Effector memory CD4-positive, alpha-beta T cell (primary cell): ENCODE results near the gene TYK2.
"Not testable (repeated sequence)": the region's sequence is repeated elsewhere in the genome, so short reads cannot be mapped to it uniquely, and the experiment has no call there.

Experiments used
- DNase-seq, 3 donors: peaks; one replicate each; pipeline ENCODE4 v3.0.0-alpha.2; 2020
- H3K27ac ChIP-seq: 2 replicates; pipeline ENCODE4 v1.7.0; 2013; ENCODE audit warnings: mild to moderate bottlenecking, low read length, moderate library complexity; ENCODE audit not compliant: insufficient read depth, poor library complexity, severe bottlenecking
- H3K27me3 ChIP-seq: replicated peaks from 2 replicates; pipeline ENCODE4 v1.7.0; 2013; ENCODE audit warnings: mild to moderate bottlenecking, low read length; ENCODE audit not compliant: insufficient read depth, control insufficient read depth, poor library complexity, severe bottlenecking
- H3K36me3 ChIP-seq: 2 replicates; pipeline ENCODE4 v1.7.0; 2013; ENCODE audit warnings: mild to moderate bottlenecking, low read length, moderate library complexity; ENCODE audit not compliant: control insufficient read depth, insufficient read depth
- H3K4me1 ChIP-seq: 2 replicates; pipeline ENCODE4 v1.7.0; 2013; ENCODE audit warnings: low read length, mild to moderate bottlenecking; ENCODE audit not compliant: control insufficient read depth, insufficient read depth, poor library complexity, severe bottlenecking
- H3K4me3 ChIP-seq: 2 replicates; pipeline ENCODE4 v1.7.0; 2013; ENCODE audit warnings: low read length, low read depth, mild to moderate bottlenecking; ENCODE audit not compliant: insufficient read depth, poor library complexity, severe bottlenecking
- H3K9me3 ChIP-seq: 2 replicates; pipeline ENCODE4 v1.7.0; 2013; ENCODE audit warnings: mild to moderate bottlenecking, low read length, moderate library complexity; ENCODE audit not compliant: control insufficient read depth

The TYK2 gene

DNA sequence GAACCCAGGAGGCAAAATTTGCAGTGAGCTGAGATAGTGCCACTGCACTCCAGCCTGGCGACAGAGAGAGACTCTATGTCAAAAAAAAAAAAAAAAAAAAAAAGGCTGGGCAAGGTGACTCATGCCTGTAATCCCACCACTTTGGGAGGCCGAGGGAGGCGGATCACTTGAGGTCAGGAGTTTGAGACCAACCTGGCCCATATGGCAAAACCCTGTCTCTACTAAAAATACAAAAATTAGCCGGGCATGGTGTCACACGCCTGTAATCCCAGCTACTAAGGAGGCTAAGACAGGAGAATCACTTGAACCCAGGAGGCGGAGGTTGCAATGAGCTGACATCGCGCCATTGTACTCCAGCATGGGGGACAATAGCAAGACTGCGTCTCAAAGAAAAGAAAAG is 43.6 kb downstream of the TYK2 start:
- not testable (repeated sequence) for H3K27ac ChIP-seq, H3K27me3 ChIP-seq, DNase-seq, H3K9me3 ChIP-seq, H3K4me3 ChIP-seq
- Histone ChIP-seq H3K36me3 (peaks cover 20% of the 10 kb centered on the region), H3K4me1 (peaks cover 39% of the 10 kb centered on the region)

DNA sequence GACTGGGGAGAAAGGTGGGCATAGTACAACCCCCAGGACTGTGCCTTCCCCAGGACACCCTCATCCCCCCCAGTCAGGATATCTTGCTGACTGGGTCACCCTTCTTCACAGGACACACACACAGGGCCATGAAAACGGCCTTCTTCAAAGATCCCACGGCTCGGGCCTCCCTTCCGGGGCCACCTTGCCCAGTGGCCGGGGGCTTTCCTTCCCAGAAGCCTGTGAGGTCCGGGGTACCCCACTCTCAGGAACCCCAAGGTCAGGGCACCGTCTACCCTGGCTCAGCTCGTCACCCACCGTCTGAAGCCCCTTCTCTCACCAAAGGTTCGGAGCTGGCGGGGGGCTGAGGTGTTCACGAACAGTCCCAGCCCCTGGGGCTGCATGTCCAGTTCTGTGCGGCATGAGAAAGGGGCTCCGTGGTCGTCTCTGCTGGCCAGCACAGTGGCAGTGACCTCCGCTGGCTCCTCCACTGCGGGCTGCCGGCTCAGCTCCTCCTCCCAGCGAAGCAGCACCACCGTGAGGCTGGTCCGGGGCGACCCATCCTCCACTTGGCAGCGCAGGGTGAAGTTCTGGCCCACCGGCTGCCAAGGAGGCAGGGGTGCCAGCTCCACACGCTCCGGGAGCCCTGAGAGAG is 44.9 kb downstream of the TYK2 start:
- no peak overlapping the region for H3K27ac ChIP-seq
- no peak for DNase-seq
- peaks cover 39% of the 10 kb centered on the region for H3K4me1 ChIP-seq
- no peak overlapping the region for H3K4me3 ChIP-seq
- peaks cover 22% of the 10 kb centered on the region for H3K36me3 ChIP-seq
- no peaks in the 10 kb centered on the region for H3K27me3 ChIP-seq
- no peaks in the 10 kb centered on the region for H3K9me3 ChIP-seq

DNA sequence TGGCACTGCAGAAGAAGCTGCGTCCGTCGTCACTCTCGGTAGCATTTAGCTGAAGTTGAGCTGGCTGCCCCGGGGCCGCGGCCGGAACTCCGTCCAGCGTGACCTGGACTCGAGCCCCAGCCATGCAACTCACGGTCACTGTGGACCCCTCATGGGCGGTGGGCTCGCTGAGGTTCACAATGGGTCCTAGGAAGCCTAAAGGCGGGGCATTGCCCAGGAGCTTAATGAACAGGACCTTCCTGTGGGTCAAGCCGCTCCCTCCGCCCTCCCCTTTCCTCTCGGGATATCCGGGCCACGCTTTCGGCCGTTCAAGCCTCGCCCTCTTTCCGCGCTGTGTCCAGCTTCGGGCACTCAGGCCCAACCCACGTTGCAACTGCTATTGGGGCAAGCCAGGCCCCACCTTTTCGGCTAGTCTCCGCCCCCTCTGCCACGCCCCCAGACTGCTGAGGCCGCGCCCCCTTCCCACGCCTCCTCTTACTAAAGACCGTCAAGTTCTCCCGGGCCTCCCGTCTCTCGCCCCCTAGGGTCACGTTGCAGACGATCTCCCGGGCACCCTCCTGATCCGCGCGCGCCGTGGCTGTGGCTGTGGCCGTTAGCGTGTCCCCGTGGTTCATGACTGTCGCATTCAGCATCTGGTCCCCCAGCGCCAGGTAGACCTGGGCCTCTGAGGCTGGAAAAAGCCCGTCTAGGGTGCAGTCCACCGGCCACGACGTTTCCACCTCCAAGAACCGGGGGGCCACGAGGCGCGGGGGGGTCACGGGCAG is 45.6 kb downstream of the TYK2 start:
- no peaks in the 10 kb centered on the region for H3K9me3 ChIP-seq
- H3K4me3 ChIP-seq = no peak overlapping the region
- no peak overlapping the region for H3K27ac ChIP-seq
- peaks cover 29% of the 10 kb centered on the region for H3K36me3 ChIP-seq
- peak in 1 of 3 donors; percentile 17 for DNase-seq
- H3K4me1 ChIP-seq = peaks cover 35% of the 10 kb centered on the region
- H3K27me3 ChIP-seq = no peaks in the 10 kb centered on the region

DNA sequence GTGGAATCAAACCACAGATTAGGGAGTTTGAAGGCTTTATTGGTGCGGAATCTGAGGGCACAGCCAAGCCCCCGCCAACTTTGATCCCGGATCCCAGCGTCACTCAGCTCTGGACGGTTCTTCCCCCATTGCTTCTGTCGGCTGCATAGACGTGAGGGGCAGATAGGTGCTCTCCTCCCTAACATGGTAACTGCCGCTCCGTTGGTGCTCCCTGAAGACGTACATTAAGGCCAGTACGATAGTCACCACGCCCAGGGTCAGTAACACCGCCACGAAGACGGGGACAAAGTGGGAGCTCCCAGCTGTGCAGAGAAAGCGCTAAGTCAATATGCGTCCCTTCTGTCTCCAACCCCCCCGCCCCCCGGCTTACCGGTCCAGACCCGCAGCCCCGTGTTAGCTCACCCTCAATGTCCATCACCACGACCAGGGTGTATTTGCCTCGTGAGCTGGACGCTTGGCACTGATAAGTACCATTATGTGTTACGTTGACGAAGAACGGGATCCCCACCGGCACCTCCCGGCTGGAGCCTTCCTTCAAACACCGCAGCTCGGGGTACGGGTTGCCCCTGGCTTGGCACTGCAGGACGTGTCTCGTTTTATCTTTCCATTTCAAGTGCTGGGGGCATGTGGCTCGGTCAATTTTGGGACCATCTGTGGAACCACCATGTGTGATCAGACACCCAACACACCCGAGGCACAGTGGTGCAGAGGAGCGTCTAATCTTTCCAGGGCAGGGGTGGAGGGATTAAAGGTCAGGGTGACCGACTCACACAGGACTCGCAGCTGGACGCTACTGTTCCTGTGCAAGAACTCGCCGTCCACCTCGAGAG is 46.4 kb downstream of the TYK2 start:
- peaks cover 29% of the 10 kb centered on the region for H3K4me1 ChIP-seq
- H3K36me3 ChIP-seq = peaks cover 37% of the 10 kb centered on the region
- H3K9me3 ChIP-seq = no peaks in the 10 kb centered on the region
- H3K27me3 ChIP-seq = no peaks in the 10 kb centered on the region
- no peak for DNase-seq
- peak overlapping the region; percentile 92 for H3K27ac ChIP-seq
- H3K4me3 ChIP-seq = peak overlapping the region; percentile 87

DNA sequence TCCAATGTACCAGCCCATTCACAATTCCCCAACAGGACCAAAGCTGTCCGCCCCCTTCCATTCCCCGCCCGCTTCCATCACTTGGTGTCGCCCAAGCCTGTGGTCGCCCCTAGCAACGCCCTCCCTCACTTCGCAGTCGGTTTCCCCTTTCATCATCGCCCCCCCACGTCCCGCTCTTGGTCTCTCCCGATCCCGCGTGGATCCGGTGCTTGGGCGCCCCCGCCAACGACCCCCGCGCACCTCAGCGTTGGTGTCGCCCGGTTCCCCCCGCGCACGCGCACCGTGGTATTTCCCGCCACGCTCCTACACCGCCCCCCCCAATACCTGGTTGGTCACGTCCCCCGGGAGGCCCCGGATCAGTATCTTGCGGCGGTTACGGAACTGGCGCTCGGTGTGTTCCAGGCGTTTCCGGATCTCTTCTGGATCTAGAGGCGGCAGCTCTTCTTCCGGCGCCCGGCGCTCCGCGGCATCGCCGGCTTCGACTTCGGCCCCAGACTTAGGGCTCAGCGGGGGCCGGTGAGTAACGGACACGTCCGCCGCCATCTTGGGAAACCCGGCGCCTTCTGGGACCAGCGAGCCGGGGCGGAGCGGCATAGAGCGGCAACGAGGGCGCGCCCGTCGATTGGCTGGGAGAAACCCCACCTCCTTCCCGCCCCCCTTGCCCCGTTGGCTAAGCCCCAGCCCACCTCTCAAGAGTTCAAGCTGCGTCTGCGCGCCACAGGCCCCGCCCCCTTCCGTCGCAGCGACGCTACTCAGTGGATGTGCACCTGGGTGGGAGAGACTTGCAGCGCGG is 47.2 kb downstream of the TYK2 start, which contains the start of gene RAVER1:
RAVER1 (minus strand) TSS at position 565 of the 793 bp plus-strand sequence; CDS start at position 543, 22 bp downstream.
- Histone ChIP-seq H3K27ac (peak within 1 kb of the TSS; percentile 92), H3K27me3 (no peaks in the 10 kb centered on the region), H3K36me3 (peaks cover 46% of the 10 kb centered on the region), H3K9me3 (no peaks in the 10 kb centered on the region), H3K4me1 (peaks cover 21% of the 10 kb centered on the region), H3K4me3 (peak within 1 kb of the TSS; percentile 87)
- DNase-seq = peak; percentile 95 to 96 (median 96)

DNA sequence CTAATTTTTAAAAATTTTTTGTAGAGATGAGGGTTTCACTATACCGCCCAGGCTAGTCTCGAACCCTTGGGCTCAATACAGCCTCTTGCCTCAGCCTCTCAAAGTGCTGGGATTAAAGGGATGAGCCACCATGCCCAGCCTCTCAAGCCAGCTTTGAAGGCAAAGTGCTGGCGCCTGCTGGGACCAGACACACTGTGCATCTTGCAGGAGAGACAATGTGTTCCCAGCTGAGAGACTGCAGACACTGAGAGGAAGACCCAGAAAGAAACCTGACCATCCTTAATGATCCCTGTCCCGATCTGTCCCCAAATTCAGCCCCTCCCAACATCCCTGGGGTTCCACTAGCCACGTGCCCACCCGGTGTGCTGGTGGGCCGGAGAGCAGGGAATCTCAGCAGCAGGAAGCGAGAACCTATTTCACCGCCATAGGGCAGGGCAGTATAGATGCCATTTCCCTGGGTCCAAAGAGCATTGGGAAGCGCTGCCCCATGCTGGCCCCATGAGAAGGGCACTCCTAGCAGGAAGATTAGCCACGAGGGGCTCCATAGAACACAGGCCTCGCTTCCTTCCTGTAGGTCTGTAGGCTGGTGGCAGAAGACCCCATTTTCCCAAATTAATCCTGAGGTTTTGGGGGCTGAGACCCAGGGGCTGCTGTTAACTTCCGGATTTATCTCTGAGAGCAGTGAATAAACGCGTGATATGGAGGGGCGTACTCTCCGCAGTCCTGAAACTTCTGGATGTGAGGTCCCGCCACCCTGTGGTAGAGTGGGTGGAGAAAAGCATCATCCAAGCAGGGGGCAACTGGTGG is 48.0 kb downstream of the TYK2 start:
- H3K36me3 ChIP-seq = peaks cover 54% of the 10 kb centered on the region
- H3K9me3 ChIP-seq = no peaks in the 10 kb centered on the region
- H3K4me1 ChIP-seq = peaks cover 21% of the 10 kb centered on the region
- peak overlapping the region; percentile 87 for H3K4me3 ChIP-seq
- no peak for DNase-seq
- no peaks in the 10 kb centered on the region for H3K27me3 ChIP-seq
- peak overlapping the region; percentile 92 for H3K27ac ChIP-seq

DNA sequence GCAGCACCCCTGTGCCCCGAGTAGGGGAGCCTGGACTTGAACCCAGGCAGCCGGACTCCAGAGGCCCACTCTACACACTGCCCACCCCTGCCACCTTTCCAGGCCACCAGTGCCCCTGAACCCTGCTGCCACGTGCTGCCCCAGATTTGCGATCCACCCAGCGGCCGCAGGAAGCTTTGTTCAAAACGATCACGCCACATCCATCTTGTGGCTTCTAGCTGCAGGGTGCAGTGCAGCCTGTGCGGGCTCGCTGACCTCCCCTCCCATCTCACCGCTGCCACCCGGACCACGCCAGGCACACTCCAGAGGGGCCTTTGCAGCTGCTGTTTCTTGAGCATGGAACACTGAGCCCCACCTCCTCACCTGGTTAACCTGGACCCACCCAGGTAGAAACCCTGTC is 50.8 kb downstream of the TYK2 start:
- Histone ChIP-seq H3K27ac (no peak overlapping the region), H3K4me1 (peaks cover 18% of the 10 kb centered on the region), H3K9me3 (no peaks in the 10 kb centered on the region), H3K36me3 (peaks cover 59% of the 10 kb centered on the region), H3K27me3 (no peaks in the 10 kb centered on the region), H3K4me3 (no peak overlapping the region)
- no peak for DNase-seq

DNA sequence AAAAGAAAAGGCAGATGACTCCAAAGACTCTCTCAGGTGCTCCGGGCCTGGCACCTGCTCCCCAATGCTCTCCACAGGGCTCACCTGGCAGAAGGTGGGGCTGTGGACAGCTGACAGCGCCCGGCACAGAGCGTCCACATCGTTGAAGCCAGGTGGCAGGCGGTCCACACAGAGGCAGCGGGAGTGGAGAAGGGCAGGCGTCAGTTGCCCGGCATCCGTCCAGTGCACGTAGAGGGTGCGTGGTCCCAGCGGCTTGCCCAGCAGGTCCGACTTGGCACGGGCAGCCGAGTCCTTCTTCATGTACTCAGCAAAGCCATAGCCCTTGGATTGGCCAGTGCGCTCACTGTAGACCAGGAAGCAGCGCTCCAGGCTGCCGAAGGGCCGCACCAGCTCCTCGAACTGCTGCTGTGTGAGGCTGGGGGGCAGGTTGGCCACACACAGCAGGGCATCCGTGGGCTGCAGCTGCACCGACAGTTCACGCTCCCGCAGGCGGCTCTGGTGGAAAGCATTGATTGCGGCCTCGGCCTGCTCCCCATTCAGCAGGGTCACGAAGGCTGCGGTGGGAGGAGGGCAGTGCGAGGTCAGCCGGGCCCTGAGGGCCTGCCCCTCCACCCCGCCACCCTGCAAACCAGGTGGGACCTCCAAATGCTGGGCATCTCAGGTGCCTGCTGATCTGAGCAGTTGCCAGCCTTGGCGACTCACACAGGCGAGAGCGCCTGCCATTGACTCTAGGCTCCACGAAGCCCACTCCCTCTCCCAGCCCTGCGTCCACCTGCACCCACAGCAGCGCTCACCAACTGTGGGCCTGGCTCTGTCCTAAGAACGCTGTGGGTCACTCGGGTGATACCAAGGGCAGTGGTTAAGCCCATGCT is 51.6 kb downstream of the TYK2 start:
- H3K27ac ChIP-seq = no peak overlapping the region

More for the DNA sequence above, 51.6 kb downstream of the TYK2 start:
- no peak overlapping the region for H3K4me3 ChIP-seq
- H3K27me3 ChIP-seq = no peaks in the 10 kb centered on the region
- H3K4me1 ChIP-seq = peaks cover 13% of the 10 kb centered on the region
- H3K9me3 ChIP-seq = no peaks in the 10 kb centered on the region
- no peak for DNase-seq
- peaks cover 63% of the 10 kb centered on the region for H3K36me3 ChIP-seq
